ENCODE results near the gene SSH2. TPM values are rescaled to one million over a fixed set of nuclear protein-coding genes. Genes with fewer than 3 reads are reported as not detected.
A peak's percentile ranks its signal among the peaks of the same experiment; 100 is the strongest.

The SSH2 gene
- total RNA-seq, 4 donors from 2014 or later: 14.7 to 33.6 (median 22.2) TPM

GRCh38 chr17:29595107-29595942, 334.7 kb downstream of the SSH2 start:
- Histone ChIP-seq H3K27me3 (no peaks in the 10 kb centered on the region), H3K27ac (no peak overlapping the region), H3K9me3 (no peaks in the 10 kb centered on the region), H3K4me3 (no peak overlapping the region), H3K4me1 (peaks cover 63% of the 10 kb centered on the region), H3K36me3 (no peaks in the 10 kb centered on the region)
- TF ChIP-seq POLR2A (IDR thresholded peaks at IDR 0.05): no peak
- TF ChIP-seq CTCF (IDR thresholded peaks at IDR 0.05): no peak
- TF ChIP-seq EP300 (IDR thresholded peaks at IDR 0.05): no peak
- no peak for TF ChIP-seq POLR2AphosphoS5 (IDR thresholded peaks at IDR 0.05)
- DNase-seq (ENCODE audit: low spot score in 2 of 2): no peak
- WGBS: 88% methylated on average over 3 of the region's 7 CpGs

- no peaks in the 10 kb centered on the region for H3K9me3 ChIP-seq
- no peaks in the 10 kb centered on the region for H3K27me3 ChIP-seq
- no peaks in the 10 kb centered on the region for H3K36me3 ChIP-seq
- peaks cover 70% of the 10 kb centered on the region for H3K4me1 ChIP-seq
- H3K27ac ChIP-seq: no peak overlapping the region
- DNase-seq (ENCODE audit: low spot score in 2 of 2): no peak
- peak overlapping the region; percentile 56 for H3K4me3 ChIP-seq
- 100% methylated on average over 1 of the region's 11 CpGs for WGBS
- TF ChIP-seq POLR2A (IDR thresholded peaks at IDR 0.05) (no peak), EP300 (IDR thresholded peaks at IDR 0.05) (no peak), CTCF (IDR thresholded peaks at IDR 0.05) (no peak), POLR2AphosphoS5 (IDR thresholded peaks at IDR 0.05) (no peak)
Measured at GRCh38 chr17:29594519-29595090, 335.4 kb downstream of the SSH2 start.

DNA sequence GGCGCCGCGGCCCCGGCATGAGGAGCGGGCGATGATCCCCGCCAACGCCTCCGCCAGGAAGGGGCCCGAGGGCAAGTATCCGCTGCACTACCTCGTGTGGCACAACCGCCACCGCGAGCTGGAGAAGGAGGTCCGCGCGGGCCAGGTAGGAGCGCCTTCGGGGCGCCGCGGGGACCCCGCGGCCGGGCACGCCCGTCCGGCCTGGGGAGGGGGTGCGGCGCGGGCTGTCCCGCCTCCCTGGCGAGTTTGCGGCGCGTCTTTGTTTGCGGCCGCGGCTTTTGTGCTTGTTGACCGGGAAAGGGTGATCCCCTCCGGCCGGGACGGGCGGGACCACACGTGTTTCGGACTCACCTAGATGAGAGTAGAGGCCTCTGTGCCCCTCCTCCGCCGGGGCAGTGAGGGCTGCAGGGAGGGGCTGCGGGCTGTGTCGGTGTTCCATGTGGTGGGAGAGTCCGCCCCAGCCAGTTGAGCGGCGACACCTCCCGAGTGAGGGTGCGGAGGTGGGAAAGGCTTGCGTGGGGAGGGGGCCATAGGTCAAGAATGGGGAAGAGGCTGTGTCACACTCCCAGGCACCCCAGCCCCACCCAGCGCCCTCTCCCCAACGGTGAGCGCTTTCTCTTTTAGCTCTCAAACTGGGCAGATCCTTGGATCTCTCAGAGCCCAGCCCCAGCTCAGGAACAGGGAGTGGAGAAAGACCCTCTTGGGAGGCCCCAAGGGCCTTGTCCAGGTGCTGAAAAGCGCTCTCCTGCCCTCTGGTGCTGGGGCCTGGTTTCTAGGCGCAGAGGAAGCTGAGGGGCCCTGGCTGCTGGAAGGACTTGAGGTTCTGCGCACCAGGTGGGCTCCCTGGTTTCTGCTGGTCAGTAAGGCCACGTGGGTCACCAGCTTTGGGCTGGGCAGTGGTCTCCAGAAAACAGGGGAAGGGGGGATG, 336.2 kb downstream of the SSH2 start:
- TF ChIP-seq POLR2AphosphoS5 (IDR thresholded peaks at IDR 0.05) (no peak), POLR2A (IDR thresholded peaks at IDR 0.05) (no peak), EP300 (IDR thresholded peaks at IDR 0.05) (no peak), CTCF (IDR thresholded peaks at IDR 0.05) (peak in 1 of 2 donors; percentile 18)
- no peak overlapping the region for H3K27ac ChIP-seq
- 21% methylated on average over 11 of the region's 64 CpGs for WGBS

DNA sequence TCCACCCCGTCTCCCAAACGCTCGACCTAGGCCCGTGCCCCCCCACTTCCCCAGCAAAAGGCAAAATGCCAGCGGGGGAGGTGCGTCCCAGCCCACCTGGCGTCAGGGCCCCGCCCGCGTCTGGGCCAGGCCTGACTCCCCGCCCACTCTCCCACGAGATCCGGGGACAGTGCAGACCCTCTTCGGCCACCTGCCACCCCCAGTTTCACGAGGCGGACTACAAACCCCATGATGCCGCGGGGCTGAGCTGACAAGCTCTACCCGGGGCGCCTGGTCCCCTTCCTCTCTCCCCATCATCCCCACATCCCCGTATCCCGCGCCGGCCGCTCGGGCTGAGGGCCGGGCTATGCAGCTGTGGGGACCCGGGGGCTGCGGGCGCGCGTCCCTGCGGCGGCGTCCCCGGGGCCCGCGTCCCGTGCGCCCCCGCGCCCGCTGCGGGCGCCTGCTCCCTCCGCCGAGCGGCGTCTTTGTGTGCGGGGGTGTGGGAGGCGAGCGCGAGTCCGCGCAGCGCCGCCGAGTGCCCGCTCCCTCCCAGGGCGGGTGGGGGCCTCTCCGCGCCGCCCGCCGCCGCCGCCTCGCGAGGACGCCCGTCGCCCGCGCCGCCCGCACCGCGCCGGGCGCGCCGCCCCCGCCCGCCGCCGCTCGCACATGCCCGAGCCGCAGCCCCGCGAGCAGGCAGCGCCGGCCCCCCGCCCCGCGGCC, 337.0 kb downstream of the SSH2 start, which contains the start of gene ANKRD13B:
ANKRD13B (plus strand) TSS at position 283 of the 702 bp plus-strand sequence. CDS start 490 bp downstream, outside the sequence.
- H3K4me1 ChIP-seq: peaks cover 79% of the 10 kb centered on the region

More for the DNA sequence above, 336.2 kb downstream of the SSH2 start:
- peak overlapping the region; percentile 56 for H3K4me3 ChIP-seq
- H3K27me3 ChIP-seq: no peaks in the 10 kb centered on the region
- H3K4me1 ChIP-seq: peaks cover 71% of the 10 kb centered on the region
- no peaks in the 10 kb centered on the region for H3K36me3 ChIP-seq
- DNase-seq (ENCODE audit: low spot score in 2 of 2): no peak
- H3K9me3 ChIP-seq: no peaks in the 10 kb centered on the region

More for the DNA sequence above, 337.0 kb downstream of the SSH2 start, which contains the start of gene ANKRD13B:
- no peaks in the 10 kb centered on the region for H3K27me3 ChIP-seq
- no peak for DNase-seq (ENCODE audit: low spot score in 2 of 2)
- H3K4me3 ChIP-seq: peak within 1 kb of the TSS; percentile 88
- H3K36me3 ChIP-seq: no peaks in the 10 kb centered on the region
- TF ChIP-seq CTCF (IDR thresholded peaks at IDR 0.05): no peak
- no peak for TF ChIP-seq POLR2A (IDR thresholded peaks at IDR 0.05)
- TF ChIP-seq POLR2AphosphoS5 (IDR thresholded peaks at IDR 0.05): no peak
- TF ChIP-seq EP300 (IDR thresholded peaks at IDR 0.05): no peak
- H3K9me3 ChIP-seq: no peaks in the 10 kb centered on the region
- peak within 1 kb of the TSS; percentile 86 for H3K27ac ChIP-seq
- WGBS: 0% methylated on average over 1 of the region's 96 CpGs
